Skin of body (tissue), 2 donors: Measurements from ENCODE around the gene MAPK8. TPM values are rescaled to one million over a fixed set of nuclear protein-coding genes. Genes with fewer than 3 reads are reported as not detected.

ENCODE experiments used
- DNase-seq: peaks from one replicate; lab custom pipeline; 2025; lab: John Stamatoyannopoulos, UW
- total RNA-seq: library from RNA; depleted of rRNA; stranded (reverse); fragments of >200 nt; gene quantifications from one replicate; pipeline ENCODE4 v1.2.3, GENCODE V29; 2014

MAPK8 gene
- total RNA-seq, 1 donor from 2014 or later, result 51.5 TPM

DNA sequence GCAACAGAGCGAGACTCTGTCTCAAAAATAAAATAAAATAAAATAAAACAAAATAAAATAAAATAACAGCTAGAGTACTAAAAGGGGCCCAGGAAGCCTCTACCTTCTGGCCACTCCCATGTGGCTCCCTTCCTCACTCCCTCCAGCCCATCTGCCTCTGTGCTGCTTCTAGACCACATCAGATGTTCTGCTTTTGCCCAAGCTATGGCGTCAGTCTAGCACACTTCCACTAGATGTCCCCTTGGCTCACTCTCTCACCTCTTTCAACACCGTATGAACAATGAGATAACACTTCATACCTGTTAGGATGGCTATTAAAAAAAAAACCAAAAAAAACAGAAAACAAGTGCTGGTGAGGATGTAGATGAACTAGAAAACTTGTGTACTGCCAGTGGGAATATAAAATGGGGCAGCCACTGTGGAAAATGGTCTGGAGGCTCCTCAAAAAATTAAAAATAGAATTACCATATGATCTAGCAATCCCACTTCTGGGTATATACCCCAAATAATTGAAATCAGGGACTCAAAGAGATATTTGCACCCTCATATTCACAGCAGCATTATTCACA lies 166.1 kb downstream of the MAPK8 start:
- DNase-seq, result no peak

DNA sequence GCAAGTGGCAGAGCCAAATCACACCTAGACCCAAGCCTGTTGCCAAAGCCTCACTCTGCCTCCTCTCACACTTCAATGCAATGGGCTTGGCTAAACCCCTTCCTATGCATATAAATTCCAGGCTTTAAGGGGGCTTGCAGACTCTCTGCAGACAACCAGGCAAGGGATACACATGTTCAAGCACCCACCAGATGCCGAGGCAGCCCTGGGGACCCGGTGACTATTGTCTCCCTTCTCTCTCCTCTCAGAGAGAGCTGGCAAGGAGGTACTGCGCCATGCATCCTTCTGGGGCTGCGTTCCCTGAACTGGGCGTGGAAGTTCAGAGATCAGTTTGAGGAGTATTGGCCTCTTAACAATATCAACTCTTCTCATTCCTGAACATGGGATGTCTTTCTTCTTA lies 167.2 kb downstream of the MAPK8 start:
- no peak for DNase-seq

DNA sequence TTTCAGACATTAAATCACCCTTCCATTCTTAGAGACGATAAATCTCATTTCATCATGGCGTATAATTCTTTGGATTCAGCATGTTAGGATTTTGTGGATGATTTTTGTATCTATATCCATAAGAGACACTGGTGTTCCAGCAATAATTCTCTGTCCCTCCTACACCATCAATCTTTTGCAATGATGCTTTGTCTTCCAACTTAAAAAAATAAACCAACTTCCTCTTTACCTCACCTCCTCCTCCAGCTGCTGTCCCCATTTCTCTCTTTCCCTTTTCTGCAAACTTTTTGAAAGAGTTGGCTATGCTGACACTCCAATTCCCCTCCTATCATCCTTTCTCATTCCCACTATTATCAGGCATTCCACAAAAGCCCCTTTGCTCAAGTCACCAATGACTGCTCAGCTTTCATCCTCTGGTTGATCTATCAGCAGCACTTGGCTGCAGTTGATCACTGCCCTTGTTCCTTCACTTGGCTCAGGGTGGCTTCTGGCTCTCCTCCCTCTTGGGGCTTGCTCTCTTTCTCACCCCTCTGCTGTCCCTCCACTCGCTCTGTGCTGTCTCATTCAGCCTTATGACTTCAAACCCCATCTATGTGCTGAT lies 168.4 kb downstream of the MAPK8 start:
- DNase-seq, result no peak

DNA sequence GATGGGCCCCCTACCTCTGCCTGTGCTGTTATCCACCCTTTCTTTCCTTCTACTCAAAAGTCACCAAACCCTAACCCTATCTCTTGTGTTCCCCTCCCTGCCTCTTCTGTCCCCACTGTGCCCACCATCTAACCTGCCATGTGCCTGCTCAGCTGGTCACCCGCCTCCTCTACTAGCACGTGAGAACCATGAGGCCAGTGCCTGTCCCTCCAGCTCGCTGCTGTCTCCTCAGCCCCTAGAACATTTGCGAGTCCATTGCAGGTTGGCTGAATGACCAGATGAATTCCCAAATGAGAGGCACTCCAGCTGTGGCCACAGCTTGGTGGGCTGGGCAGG lies 169.4 kb downstream of the MAPK8 start:
- DNase-seq, result no peak

DNA sequence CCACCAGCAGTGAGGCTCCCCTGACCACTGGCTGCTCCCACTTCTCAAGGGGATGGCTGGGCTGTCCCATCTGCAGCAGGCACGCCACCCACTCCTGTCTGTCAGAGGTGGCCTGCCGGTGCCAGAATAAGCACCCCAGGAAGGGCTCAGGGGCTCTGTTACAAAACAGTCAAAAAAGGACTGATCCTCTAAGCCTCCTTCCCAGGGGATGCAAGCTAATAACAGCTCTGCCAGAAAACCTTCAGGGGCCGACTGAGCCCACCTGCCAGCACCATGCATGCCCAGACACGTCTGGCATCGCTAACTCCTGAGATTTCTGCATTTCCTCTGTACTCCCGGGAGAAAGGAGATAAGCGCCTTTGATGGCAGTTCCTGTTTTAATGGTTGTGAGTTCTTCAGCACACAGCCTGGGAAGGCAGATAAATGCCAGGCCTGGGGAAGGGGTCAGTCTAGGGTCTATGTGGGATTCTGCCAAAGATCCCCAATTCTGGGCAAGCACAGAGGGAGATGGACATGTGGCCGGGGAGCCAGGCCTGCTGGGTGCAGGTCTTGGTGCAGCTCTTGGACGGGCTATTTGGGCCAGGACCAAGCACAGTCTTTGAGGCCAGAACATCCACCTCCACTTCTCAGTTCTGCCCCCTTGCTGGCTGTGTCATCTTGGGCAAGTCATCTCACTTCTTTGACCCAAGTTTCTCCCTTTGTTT lies 170.0 kb downstream of the MAPK8 start:
- DNase-seq, result no peak

DNA sequence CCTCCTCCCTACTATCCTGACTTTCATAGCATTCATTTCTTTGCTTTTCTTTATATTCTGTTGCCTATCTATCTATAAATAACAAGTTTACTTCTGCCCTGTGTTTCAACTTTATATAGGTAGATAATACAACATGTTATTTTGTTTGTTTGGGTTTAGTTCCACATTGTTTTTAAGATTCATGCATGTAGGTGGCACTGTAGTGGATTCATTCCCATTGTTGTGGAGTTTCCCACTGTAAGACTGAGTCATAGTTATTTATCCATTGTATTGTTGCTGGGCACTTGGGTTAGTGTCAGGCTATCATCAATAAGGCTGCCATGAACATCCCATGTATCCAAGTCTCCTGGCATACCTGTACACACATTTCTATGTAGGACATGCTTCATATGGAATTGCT lies 170.7 kb downstream of the MAPK8 start:
- DNase-seq, result no peak

DNA sequence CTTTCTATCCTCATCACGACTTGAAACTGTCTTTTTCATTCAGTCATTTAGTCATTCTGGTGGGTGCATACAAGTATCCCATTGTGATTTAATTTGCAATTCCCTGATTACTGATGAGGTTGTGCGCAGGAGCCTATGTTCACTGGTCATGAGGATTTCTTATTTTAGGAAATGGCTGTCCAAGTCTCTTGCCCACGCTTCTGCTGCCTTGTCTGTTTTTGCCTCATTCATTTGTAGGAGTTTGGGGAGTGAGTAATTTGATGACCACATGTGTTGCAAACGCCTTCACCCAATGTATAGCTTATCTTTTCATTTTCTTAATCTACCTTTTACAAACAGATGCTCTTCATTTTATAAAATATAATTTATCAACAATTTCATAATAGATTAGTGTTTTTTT lies 171.1 kb downstream of the MAPK8 start:
- DNase-seq, result no peak

DNA sequence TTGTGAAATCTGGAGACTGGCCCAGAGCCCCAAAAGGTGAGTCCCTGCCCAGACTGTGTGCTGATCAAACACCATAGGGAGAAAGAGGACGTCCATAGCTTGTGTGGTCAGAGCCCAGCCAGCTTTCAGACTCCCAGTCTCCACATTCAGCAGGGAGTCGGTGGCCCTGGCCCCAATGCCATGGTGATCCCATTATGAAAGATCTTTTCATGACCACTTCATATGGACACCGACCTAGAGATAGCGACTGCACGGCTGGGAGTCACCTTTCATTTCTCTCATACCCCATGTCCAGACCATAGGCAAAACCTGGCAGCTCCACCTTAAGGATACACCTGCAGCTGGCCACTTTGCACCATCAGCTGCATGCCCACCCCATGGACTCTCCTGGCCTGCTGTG lies 172.0 kb downstream of the MAPK8 start:
- DNase-seq, result no peak

DNA sequence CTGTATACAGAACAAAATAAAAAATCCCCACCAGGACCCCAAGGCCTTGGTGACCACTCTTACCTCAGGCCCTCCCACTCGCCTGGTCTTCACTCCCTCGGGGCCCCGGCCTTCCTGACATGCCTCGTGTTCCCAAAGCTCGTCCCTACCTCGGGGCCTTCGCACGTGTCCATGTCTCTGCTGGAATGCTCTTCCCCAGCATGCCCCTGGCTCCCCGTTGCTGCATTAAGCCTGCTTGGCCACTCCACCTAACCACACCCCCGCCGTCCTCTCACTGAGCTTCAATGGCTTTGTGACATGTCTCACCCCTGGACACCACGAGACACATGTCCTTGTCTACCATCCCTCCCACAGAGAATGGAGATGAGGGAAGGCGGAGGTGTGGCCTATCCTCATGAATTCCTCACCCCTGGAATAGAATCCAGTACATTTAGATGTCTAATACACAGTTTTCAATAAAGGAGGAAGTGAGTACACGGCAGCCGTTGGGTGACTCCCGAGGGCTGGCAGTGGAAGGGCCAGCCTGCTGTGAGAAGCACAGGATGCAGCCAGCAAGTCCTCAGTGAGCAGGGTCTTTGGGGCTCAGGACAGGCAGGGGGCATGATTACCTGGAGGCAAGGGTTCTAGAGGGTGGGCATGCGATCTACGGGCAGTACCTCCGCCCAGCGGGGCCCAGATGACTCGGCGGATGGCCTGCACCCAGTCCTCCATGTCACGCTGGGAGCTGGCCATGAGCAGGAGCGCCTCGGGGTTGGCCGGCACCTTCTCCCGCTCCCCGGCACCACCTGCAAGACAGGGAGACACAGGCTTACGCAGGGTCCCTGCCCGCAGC lies 172.7 kb downstream of the MAPK8 start:
- no peak for DNase-seq

DNA sequence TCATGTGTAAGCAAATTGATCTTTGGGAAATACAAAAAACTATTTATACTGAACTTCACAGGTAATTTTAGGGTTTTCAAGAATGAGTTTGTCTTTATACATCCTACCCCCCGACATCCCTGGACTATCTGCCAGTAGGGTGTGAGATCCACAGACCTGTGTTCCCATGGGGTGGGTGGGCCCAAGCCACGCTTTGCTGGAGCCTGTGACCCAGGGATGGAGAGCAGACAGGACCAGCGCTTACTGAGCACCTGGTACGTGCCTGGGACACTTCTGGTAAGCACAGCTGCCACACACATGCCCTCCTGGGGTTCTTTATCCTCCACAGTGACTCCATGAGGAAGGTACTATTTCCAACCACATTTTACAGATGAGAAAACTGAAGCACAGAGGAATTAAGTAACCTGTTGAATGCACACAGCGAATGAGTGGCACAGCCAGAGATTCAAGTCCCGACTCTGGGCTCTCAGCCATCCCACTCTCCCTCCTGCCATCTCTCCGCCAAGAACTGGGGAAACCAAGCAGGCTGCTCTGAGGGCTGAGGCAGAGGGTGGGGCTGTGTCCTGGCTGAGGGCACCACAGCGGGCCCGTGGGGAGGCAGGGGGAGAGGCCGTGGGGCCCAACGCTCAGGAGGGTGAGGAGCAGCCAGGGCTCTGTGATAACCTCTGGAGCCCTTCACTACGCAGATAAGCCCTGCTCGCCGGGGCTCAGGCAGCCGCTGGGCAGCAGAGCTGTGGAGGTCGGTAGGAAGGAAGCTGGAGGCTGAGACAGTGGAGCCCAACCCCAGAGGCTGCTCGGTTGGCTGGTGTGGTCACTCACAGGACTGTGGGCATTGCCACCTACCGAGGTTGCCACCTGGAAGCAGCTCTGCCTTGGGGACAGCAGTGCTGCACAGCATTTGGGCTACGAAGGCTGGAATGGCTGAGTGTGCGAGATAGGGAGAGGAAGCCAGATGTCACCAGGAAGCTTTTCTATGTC lies 174.2 kb downstream of the MAPK8 start:
- DNase-seq, result no peak

DNA sequence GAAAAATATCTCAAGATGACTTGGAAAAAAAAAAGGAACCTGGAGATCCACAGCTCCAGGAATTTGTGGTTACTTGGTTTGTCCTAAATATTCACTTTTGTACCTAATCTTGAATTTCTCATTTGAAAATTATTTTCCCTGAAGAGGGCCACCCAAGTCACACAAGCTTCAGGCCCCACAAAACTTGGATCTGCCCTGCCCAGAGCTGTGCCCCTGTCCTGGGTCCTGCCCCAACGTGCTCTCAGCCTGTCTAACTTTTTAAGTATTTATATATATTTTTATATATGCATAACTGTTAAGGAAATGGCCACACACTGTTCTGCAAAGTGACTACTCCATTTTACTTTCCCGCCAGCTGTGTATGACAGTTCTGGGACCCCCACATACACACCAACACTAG lies 174.9 kb downstream of the MAPK8 start:
- no peak for DNase-seq

DNA sequence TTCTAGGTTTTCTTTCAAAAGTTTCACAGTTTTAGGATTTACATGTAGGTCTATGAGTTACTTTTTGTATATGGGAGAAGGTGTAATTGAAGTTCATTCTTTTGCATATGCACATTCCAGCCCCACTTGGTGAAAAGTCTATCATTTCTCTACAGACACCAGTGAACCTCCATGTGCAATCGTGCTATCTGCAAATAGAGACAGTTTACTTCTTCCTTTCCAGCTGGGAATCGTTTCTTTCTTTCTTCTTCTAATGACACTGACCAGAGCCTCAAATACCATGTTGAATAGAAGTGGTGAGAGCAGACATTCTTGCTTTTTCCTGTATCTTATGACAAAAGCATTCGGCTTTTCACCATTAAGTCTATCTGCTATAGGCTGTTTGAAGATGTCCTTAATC lies 175.7 kb downstream of the MAPK8 start:
- no peak for DNase-seq

DNA sequence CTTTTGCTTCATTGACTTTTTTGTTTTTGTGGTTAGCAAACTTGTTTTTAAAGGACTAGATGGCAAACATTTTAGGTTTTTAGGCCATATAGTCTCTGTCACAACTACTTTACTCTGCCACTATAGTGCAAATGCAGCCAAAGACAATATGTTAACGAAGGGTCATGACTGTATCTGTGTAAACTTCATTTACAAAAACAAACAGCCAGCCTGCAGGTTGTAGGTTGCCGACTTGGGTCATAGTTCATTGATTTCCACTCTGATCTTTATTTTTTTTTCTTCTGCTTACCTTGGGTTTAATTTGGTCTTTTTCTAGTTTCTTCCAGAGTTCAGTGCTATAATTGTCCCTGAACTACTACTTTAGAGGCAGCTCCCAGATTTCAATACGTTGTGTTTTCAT lies 178.4 kb downstream of the MAPK8 start:
- no peak for DNase-seq

DNA sequence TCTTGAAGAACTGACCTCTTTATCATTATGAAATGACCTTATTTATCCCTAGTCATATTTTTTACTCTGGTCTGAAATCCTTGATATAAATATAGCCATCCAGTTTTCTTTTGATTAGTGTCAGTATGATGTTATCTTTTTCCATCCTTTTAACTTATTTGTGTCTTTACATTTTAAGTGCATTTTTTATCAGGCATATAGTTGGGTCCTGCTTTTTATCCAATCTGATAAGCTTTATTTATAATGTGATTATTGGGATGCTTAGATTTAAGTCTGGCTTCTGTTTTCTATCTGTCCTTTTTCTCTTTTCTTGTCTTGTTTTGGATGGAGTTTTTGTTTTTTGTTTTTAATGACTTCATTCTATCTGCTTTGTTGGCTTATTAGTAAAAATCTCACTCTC lies 179.2 kb downstream of the MAPK8 start:
- DNase-seq, result no peak

DNA sequence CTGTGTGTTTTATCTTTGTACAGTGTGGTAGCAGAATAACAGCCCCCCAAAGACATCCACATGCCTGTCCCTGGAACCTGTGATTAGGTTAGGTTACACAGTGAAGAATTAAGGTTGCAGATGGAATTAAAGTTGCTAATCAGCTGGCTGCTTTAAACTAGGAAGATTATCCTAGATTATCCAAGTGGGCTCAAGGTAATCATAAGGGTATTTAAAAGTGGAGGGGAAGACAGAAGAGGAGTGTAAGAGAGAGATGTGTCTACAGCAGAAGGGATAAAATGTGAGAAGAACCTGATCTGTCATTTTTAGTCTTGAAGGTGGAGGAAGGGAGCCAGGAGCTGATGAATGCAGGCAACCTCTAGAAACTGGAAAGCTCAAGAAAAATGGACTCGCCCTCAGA lies 180.8 kb downstream of the MAPK8 start:
- DNase-seq, result no peak

Other genes with a start within 250 kb of the MAPK8 start
- gene FRMPD2, start 32.0 kb upstream of the MAPK8 start, total RNA-seq, result not detected